MG63 (cell line): Measurements from ENCODE around the gene KIF17. TPM values are rescaled to one million over a fixed set of nuclear protein-coding genes. Genes with fewer than 3 reads are reported as not detected.

Experiments used
- DNase-seq: peaks from one replicate; pipeline ENCODE4 v3.0.0-alpha.2; 2020
- H3K27me3 ChIP-seq: fragments of 250-450 bp; sonication (Bioruptor Pico); 2 replicates; pipeline ENCODE4 v1.5.1; 2020; ENCODE audit warnings: mild to moderate bottlenecking, moderate library complexity
- H3K36me3 ChIP-seq: fragments of 250-450 bp; sonication (Bioruptor Pico); 2 replicates; pipeline ENCODE4 v1.5.1; 2020; ENCODE audit warnings: mild to moderate bottlenecking, moderate library complexity
- H3K4me3 ChIP-seq: fragments of 250-450 bp; sonication (Bioruptor Pico); 2 replicates; pipeline ENCODE4 v1.5.1; 2020; ENCODE audit warnings: mild to moderate bottlenecking, moderate library complexity
- H3K9me3 ChIP-seq: fragments of 250-450 bp; sonication (Bioruptor Pico); 2 replicates; pipeline ENCODE4 v1.5.1; 2020; ENCODE audit warnings: mild to moderate bottlenecking, moderate library complexity
- total RNA-seq: library from RNA; depleted of rRNA; stranded (reverse); fragments of >200 nt; shearing (Covaris generic); gene quantifications from 2 replicates; pipeline ENCODE4 v1.2.3, GENCODE V29; 2014; ENCODE audit warnings: low replicate concordance

KIF17 gene
- total RNA-seq, 1 experiment from 2014 or later, result 0.03 TPM

DNA sequence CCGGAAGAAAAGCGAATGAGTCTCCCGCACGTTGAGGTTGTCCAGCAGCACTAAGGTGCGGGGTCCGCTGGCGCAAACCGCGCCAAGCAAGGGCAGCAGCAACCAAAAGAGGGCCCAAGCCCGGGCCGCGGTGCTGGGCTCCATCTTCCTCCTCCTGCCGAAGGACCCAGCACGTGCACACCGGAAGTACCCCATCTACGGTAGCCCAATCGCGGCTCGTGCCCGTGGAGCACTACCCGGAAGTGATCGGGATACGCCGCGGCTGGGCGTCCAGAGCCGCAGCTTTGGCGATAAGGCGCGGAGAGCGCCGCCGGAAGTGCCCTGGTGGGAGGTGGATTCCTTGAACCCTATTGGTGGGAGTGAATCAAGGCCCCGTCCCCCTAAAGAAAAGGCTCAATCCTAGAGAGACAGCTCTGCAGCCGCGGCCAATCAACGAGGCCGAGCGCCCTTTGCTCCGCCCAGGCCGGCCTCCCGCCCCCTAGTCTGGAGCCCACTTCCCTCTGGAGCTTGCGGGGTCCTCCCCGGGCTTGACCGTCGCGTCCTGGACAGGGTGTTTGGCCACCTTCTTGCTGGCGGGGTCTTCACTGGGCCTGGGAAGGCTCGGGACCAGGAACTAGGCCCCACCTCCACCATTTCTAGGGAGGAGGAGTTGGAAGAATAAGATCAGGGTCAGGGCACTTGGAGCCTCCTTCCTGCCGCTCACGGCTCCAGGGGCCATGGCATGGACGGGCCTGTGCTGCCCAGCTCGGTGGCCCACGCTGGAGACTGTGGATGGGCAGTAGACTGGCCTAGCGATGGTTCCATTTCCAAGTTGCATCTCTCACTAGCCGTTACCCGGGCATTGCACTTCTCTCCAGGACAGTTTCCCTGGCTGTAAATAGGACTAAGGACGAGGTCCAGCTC lies 56.3 kb downstream of the KIF17 start, which contains the start of gene DDOST:
Gene DDOST (minus strand): TSS at position 163 of the 903 bp plus-strand sequence. CDS start 19 bp downstream, at position 144.
- peak; percentile 97 for DNase-seq
- Histone ChIP-seq H3K9me3 (no peaks in the 10 kb centered on the region), H3K4me3 (peak within 1 kb of the TSS; percentile 82), H3K27me3 (no peaks in the 10 kb centered on the region), H3K36me3 (peaks cover 34% of the 10 kb centered on the region)

DNA sequence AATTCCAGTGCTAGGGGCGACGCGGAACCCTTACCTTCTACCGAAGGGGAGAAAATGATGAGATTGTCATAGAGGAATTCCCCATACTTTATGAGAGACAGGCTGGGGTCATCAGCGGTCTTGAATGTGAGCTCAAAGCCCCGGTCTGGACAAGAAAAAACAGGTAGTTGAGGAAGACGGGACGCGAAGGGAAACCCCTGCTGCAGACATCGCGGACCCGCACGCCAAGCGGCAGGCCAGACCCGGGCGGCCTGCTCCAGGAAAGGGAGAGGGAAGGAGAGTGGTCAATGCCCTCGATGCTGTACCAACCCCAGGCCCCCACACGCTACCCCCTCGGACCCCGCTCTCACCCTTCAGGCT lies 57.0 kb downstream of the KIF17 start:
- Histone ChIP-seq H3K27me3 (no peaks in the 10 kb centered on the region), H3K9me3 (no peaks in the 10 kb centered on the region), H3K4me3 (peak overlapping the region; percentile 82), H3K36me3 (peaks cover 40% of the 10 kb centered on the region)
- no peak for DNase-seq

DNA sequence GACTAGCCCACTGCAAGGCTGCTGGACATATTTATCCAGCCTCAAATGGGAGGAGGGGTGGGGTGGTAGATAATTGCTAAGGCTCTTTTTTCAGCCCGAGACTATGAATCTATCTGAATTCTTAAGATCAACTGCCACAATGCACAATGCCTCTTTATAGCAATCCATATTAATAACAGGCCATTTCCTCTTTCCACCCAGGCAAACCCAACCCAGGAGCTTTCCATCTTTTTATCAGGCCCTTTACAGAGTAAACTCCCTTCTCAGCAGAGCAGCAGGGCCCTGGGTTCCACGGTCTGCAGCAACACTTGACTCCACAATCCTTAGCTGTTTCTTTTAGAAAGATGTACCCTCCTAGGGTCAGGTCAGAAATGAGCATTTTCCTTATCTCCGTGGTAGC lies 57.4 kb downstream of the KIF17 start:
- H3K4me3 ChIP-seq, result peak overlapping the region; percentile 82
- H3K36me3 ChIP-seq, result peaks cover 44% of the 10 kb centered on the region
- DNase-seq, result no peak
- no peaks in the 10 kb centered on the region for H3K9me3 ChIP-seq
- H3K27me3 ChIP-seq, result no peaks in the 10 kb centered on the region

- Histone ChIP-seq H3K9me3 (no peaks in the 10 kb centered on the region), H3K36me3 (peaks cover 59% of the 10 kb centered on the region), H3K27me3 (no peaks in the 10 kb centered on the region), H3K4me3 (no peak overlapping the region)
- DNase-seq, result no peak
Measured at GRCh38 chr1:20658166-20658915, 59.5 kb downstream of the KIF17 start.

DNA sequence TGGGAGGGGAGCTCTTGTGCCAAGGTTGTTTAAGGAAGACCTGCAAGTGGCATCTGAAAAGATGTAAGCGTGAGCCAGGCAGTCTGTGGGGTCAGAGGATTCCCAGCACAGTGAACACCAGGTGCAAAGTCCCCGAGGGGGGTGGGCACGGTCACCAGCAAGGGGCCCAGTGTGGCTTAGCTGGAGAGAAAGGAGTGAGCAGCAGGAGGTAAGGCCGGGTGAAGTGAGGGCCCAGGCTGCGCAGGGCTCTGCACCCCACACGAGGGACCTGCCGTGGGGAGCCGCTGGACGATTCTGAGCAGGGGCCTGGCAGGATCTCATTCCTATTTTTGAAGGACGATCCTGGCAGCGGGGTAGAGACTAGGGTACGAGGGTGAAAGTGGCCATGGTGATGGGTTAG lies 60.8 kb downstream of the KIF17 start:
- Histone ChIP-seq H3K4me3 (no peak overlapping the region), H3K27me3 (no peaks in the 10 kb centered on the region), H3K36me3 (peaks cover 72% of the 10 kb centered on the region), H3K9me3 (no peaks in the 10 kb centered on the region)
- no peak for DNase-seq

DNA sequence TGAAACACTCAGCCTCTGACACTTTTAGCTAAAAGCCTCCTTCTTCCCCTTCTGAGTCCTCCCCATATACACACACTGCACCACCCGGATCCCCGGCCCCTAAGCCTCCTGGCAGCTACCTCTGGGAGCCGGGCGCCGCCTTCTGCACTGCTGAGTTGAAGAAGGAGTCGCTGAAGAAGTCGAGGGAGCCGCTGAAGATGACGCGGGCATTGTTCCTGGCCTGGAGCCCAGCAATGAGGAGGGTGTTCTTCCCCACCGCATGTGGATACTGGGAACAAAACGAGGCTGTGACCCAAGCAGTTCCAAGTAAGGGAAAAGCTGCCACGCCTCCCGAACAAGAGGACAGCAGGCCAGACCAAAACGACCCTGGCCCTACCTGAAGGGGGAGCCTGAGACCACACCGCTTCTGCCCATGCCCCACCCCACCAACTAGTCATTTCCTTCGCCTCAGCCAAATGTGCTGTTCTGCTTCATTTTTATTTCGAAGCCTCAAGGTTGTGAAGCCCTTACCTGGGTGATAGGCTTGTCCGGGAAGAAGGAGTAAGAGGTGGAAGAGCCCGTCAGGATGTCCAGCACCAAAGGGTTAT lies 63.6 kb downstream of the KIF17 start:
- Histone ChIP-seq H3K4me3 (no peak overlapping the region), H3K9me3 (no peaks in the 10 kb centered on the region), H3K27me3 (no peaks in the 10 kb centered on the region), H3K36me3 (peaks cover 83% of the 10 kb centered on the region)
- no peak for DNase-seq

GRCh38 chr1:20652300-20652699 lies 65.5 kb downstream of the KIF17 start:
- Histone ChIP-seq H3K36me3 (peaks cover 84% of the 10 kb centered on the region), H3K9me3 (no peaks in the 10 kb centered on the region), H3K27me3 (no peaks in the 10 kb centered on the region), H3K4me3 (no peak overlapping the region)
- no peak for DNase-seq

GRCh38 chr1:20648946-20649345 lies 68.9 kb downstream of the KIF17 start:
- H3K4me3 ChIP-seq, result no peak overlapping the region
- H3K27me3 ChIP-seq, result no peaks in the 10 kb centered on the region
- H3K36me3 ChIP-seq, result peaks cover 64% of the 10 kb centered on the region
- H3K9me3 ChIP-seq, result no peaks in the 10 kb centered on the region
- no peak for DNase-seq

DNA sequence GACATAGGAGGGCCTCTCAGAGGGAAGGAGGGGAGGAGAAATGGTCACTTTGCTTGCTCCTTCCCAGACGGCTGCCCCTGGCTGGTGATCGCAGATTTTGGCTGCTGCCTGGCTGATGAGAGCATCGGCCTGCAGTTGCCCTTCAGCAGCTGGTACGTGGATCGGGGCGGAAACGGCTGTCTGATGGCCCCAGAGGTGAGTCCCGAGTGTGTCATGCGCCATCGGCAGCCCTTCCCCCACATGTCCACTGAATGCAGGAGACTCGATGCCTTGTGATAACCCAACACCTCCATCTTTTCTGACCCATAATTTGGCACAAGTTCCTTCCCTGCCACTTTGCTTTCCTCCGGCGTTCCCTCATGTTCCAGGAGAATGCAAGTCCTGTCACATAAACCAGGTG lies 69.4 kb downstream of the KIF17 start:
- Histone ChIP-seq H3K27me3 (no peaks in the 10 kb centered on the region), H3K4me3 (no peak overlapping the region), H3K36me3 (peaks cover 59% of the 10 kb centered on the region), H3K9me3 (no peaks in the 10 kb centered on the region)
- DNase-seq, result no peak

GRCh38 chr1:20645414-20645813 lies 72.4 kb downstream of the KIF17 start:
- no peak overlapping the region for H3K4me3 ChIP-seq
- H3K27me3 ChIP-seq, result no peaks in the 10 kb centered on the region
- no peaks in the 10 kb centered on the region for H3K9me3 ChIP-seq
- H3K36me3 ChIP-seq, result peaks cover 38% of the 10 kb centered on the region
- no peak for DNase-seq

GRCh38 chr1:20644416-20644815 lies 73.4 kb downstream of the KIF17 start:
- Histone ChIP-seq H3K27me3 (no peaks in the 10 kb centered on the region), H3K36me3 (peaks cover 39% of the 10 kb centered on the region), H3K4me3 (no peak overlapping the region), H3K9me3 (no peaks in the 10 kb centered on the region)
- DNase-seq, result no peak

- Histone ChIP-seq H3K4me3 (no peak overlapping the region), H3K9me3 (no peaks in the 10 kb centered on the region), H3K27me3 (no peaks in the 10 kb centered on the region), H3K36me3 (peaks cover 29% of the 10 kb centered on the region)
- DNase-seq, result no peak
Measured at GRCh38 chr1:20643080-20643479, 74.7 kb downstream of the KIF17 start.

DNA sequence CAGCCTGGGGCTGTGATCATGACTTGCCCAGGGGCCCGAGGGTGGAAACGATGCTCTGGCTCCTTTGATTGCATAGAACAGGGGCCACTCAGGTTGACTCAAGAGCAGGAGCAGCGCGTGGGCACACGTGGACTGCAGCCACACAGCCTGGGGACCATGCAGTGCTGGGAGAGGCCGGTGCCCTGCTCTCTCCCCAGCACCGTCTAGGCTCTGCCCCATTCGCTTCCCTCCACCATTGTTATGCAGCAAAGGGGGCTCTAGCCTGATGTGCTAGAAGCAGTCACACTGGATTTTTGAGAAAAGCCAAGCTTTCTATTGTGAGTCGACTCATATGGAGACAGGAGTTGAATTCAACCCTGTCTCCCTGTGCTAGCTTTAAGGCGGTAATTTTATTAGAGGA lies 75.8 kb downstream of the KIF17 start:
- no peaks in the 10 kb centered on the region for H3K27me3 ChIP-seq
- no peak overlapping the region for H3K4me3 ChIP-seq
- H3K9me3 ChIP-seq, result no peaks in the 10 kb centered on the region
- no peak for DNase-seq
- H3K36me3 ChIP-seq, result peaks cover 25% of the 10 kb centered on the region

DNA sequence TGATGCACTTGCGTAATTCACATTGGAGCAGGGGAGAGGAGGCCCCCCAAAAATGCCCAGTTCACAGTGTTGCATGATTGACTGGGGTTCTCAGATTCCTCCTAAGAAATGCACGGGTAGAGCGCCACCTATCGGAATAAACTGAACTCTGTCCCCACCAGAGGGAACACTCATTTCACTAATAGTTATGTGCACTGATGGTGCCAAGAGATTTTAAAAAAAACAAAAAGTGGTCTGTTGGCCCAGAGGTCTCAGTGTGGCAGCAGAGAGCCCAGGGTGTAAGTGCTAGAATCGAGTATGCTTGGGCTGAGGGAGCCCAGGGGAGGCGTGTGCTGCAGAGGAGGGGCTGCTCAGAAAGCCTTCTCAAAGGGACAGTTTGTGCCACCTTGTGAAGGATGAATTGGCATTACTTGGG lies 77.6 kb downstream of the KIF17 start:
- Histone ChIP-seq H3K36me3 (peaks cover 25% of the 10 kb centered on the region), H3K4me3 (no peak overlapping the region)
- peak; percentile 22 for DNase-seq

GRCh38 chr1:20636785-20637347 lies 80.9 kb downstream of the KIF17 start:
- Histone ChIP-seq H3K4me3 (no peak overlapping the region), H3K27me3 (no peaks in the 10 kb centered on the region), H3K36me3 (peaks cover 18% of the 10 kb centered on the region), H3K9me3 (no peaks in the 10 kb centered on the region)
- no peak for DNase-seq

More for the DNA sequence above, 77.6 kb downstream of the KIF17 start:
- Histone ChIP-seq H3K27me3 (no peaks in the 10 kb centered on the region), H3K9me3 (no peaks in the 10 kb centered on the region)

- H3K36me3 ChIP-seq, result peaks cover 5% of the 10 kb centered on the region
- DNase-seq, result peak; percentile 63
- peaks cover 6% of the 10 kb centered on the region for H3K9me3 ChIP-seq
- peak overlapping the region; percentile 72 for H3K4me3 ChIP-seq
- no peaks in the 10 kb centered on the region for H3K27me3 ChIP-seq
Measured at GRCh38 chr1:20634594-20635084, 83.2 kb downstream of the KIF17 start.
